ENCODE data around the gene MAP3K12.
"Not testable (repeated sequence)": the region's sequence is repeated elsewhere in the genome, so short reads cannot be mapped to it uniquely, and the experiment has no call there.

The MAP3K12 gene

GRCh38 chr12:53443955-53444354 lies 55.3 kb downstream of the MAP3K12 start:
- Histone ChIP-seq H4K20me1 (ENCODE audit: control insufficient read depth, insufficient read depth, low read depth, low read length) (peaks cover 3% of the 10 kb centered on the region; the same call in 1 of the 2 replicates), H3K4me3 (ENCODE audit: low read length) (no peak overlapping the region), H3K27ac (ENCODE audit: low read depth, low read length) (no peak overlapping the region), H3K4me2 (ENCODE audit: low read length) (peak overlapping the region; percentile 39), H3F3A (ENCODE audit: control insufficient read depth, insufficient read depth) (peaks cover 10% of the 10 kb centered on the region), H3K36me3 (ENCODE audit: control insufficient read depth, low read length) (peaks cover 56% of the 10 kb centered on the region), H3K79me2 (ENCODE audit: control insufficient read depth, low read length) (peaks cover 41% of the 10 kb centered on the region), H3K27me3 (ENCODE audit: control insufficient read depth, low read length) (no peaks in the 10 kb centered on the region), H3K9me3 (ENCODE audit: control insufficient read depth, insufficient read depth, low read length) (no peaks in the 10 kb centered on the region), H3K9me2 (replicated peaks; ENCODE audit: control insufficient read depth, low read length) (no peaks in the 10 kb centered on the region), H3K4me1 (ENCODE audit: control insufficient read depth, low read length) (peaks cover 29% of the 10 kb centered on the region)
- TF ChIP-seq EZH2phosphoT487 (IDR thresholded peaks at IDR 0.05; ENCODE audit: borderline replicate concordance, low read length) (no peak), CTCF (IDR thresholded peaks at IDR 0.05; ENCODE audit: low read depth, low read length, poor library complexity, severe bottlenecking) (no peak)

GRCh38 chr12:53441040-53441833 lies 58.0 kb downstream of the MAP3K12 start, which contains the start of gene PRR13:
Gene PRR13, plus strand, starts transcription at chr12:53441734. Its CDS starts 981 bp downstream, at chr12:53442715.
- TF ChIP-seq EZH2phosphoT487 (IDR thresholded peaks at IDR 0.05; ENCODE audit: borderline replicate concordance, low read length) (no peak), CTCF (IDR thresholded peaks at IDR 0.05; ENCODE audit: low read depth, low read length, poor library complexity, severe bottlenecking) (no peak)
- Histone ChIP-seq H3K27ac (ENCODE audit: low read depth, low read length) (peak within 1 kb of the TSS; percentile 50), H3K27me3 (ENCODE audit: control insufficient read depth, low read length) (no peaks in the 10 kb centered on the region), H3K9me3 (ENCODE audit: control insufficient read depth, insufficient read depth, low read length) (no peaks in the 10 kb centered on the region), H3K4me1 (ENCODE audit: control insufficient read depth, low read length) (peaks cover 29% of the 10 kb centered on the region), H3F3A (ENCODE audit: control insufficient read depth, insufficient read depth) (no peaks in the 10 kb centered on the region), H3K36me3 (ENCODE audit: control insufficient read depth, low read length) (peaks cover 42% of the 10 kb centered on the region), H3K4me3 (ENCODE audit: low read length) (peak within 1 kb of the TSS; percentile 77), H3K79me2 (ENCODE audit: control insufficient read depth, low read length) (peaks cover 41% of the 10 kb centered on the region), H3K9me2 (replicated peaks; ENCODE audit: control insufficient read depth, low read length) (no peaks in the 10 kb centered on the region), H4K20me1 (ENCODE audit: control insufficient read depth, insufficient read depth, low read depth, low read length) (peaks cover 3% of the 10 kb centered on the region; the same call in 1 of the 2 replicates), H3K4me2 (ENCODE audit: low read length) (peak within 1 kb of the TSS; percentile 87)

DNA sequence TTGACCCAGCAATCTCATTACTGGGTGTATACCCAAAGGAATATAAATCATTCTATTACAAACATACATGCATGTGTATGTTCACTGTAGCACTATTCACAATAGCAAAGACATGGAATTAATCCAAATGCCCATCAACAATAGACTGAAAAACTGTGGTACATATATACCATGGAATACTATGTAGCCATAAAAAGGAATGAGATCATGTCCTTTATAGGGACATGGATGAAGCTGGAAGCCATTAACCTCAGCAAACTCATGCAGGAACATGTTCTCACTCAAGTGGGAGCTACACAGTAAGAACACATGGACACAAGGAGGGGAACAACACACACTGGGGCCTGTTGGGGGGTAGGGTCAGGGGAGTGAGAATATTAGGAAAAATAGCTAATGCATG lies 59.7 kb downstream of the MAP3K12 start:
- H3K9me2 ChIP-seq (replicated peaks; ENCODE audit: control insufficient read depth, low read length); H3K4me3 ChIP-seq (ENCODE audit: low read length); H3K4me2 ChIP-seq (ENCODE audit: low read length); H4K20me1 ChIP-seq (ENCODE audit: control insufficient read depth, insufficient read depth, low read depth, low read length); H3K27ac ChIP-seq (ENCODE audit: low read depth, low read length); H3K9me3 ChIP-seq (ENCODE audit: control insufficient read depth, insufficient read depth, low read length); H3K27me3 ChIP-seq (ENCODE audit: control insufficient read depth, low read length); H3F3A ChIP-seq (ENCODE audit: control insufficient read depth, insufficient read depth): not testable (repeated sequence)
- Histone ChIP-seq H3K4me1 (ENCODE audit: control insufficient read depth, low read length) (peaks cover 19% of the 10 kb centered on the region), H3K79me2 (ENCODE audit: control insufficient read depth, low read length) (peaks cover 27% of the 10 kb centered on the region), H3K36me3 (ENCODE audit: control insufficient read depth, low read length) (peaks cover 27% of the 10 kb centered on the region)

DNA sequence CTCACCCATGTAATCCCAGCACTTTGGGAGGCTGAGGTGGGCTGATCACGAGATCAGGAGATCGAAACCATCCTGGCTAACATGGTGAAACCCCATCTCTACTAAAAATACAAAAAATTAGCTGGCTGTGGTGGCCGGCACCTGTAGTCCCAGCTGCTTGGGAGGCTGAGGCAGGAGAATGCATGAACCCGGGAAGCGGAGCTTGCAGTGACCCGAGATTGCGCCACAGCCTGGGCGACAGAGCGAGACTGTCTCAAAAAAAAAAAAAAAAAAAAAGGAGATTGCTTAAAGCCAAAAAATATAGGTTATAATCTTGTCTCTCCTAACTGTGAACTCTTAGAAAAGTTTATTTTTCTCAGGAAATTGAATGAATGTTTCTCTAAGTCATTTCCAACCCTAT lies 63.9 kb downstream of the MAP3K12 start:
- not testable (repeated sequence) for H3K79me2 ChIP-seq (ENCODE audit: control insufficient read depth, low read length); H3F3A ChIP-seq (ENCODE audit: control insufficient read depth, insufficient read depth); H3K9me3 ChIP-seq (ENCODE audit: control insufficient read depth, insufficient read depth, low read length); H3K36me3 ChIP-seq (ENCODE audit: control insufficient read depth, low read length); H3K4me2 ChIP-seq (ENCODE audit: low read length); H4K20me1 ChIP-seq (ENCODE audit: control insufficient read depth, insufficient read depth, low read depth, low read length); H3K27ac ChIP-seq (ENCODE audit: low read depth, low read length); H3K4me1 ChIP-seq (ENCODE audit: control insufficient read depth, low read length); H3K27me3 ChIP-seq (ENCODE audit: control insufficient read depth, low read length); H3K9me2 ChIP-seq (replicated peaks; ENCODE audit: control insufficient read depth, low read length); H3K4me3 ChIP-seq (ENCODE audit: low read length)
